MG63 (cell line): ENCODE results near the gene SH2D5. TPM values are rescaled to one million over a fixed set of nuclear protein-coding genes. Genes with fewer than 3 reads are reported as not detected.

Experiments
- DNase-seq: peaks from one replicate; pipeline ENCODE4 v3.0.0-alpha.2; 2020
- H3K27me3 ChIP-seq: fragments of 250-450 bp; sonication (Bioruptor Pico); 2 replicates; pipeline ENCODE4 v1.5.1; 2020; ENCODE audit warnings: mild to moderate bottlenecking, moderate library complexity
- H3K36me3 ChIP-seq: fragments of 250-450 bp; sonication (Bioruptor Pico); 2 replicates; pipeline ENCODE4 v1.5.1; 2020; ENCODE audit warnings: mild to moderate bottlenecking, moderate library complexity
- H3K4me3 ChIP-seq: fragments of 250-450 bp; sonication (Bioruptor Pico); 2 replicates; pipeline ENCODE4 v1.5.1; 2020; ENCODE audit warnings: mild to moderate bottlenecking, moderate library complexity
- H3K9me3 ChIP-seq: fragments of 250-450 bp; sonication (Bioruptor Pico); 2 replicates; pipeline ENCODE4 v1.5.1; 2020; ENCODE audit warnings: mild to moderate bottlenecking, moderate library complexity
- total RNA-seq: library from RNA; depleted of rRNA; stranded (reverse); fragments of >200 nt; shearing (Covaris generic); gene quantifications from 2 replicates; pipeline ENCODE4 v1.2.3, GENCODE V29; 2014; ENCODE audit warnings: low replicate concordance

SH2D5 gene
- total RNA-seq, 1 experiment from 2014 or later, result 2.4 TPM

DNA sequence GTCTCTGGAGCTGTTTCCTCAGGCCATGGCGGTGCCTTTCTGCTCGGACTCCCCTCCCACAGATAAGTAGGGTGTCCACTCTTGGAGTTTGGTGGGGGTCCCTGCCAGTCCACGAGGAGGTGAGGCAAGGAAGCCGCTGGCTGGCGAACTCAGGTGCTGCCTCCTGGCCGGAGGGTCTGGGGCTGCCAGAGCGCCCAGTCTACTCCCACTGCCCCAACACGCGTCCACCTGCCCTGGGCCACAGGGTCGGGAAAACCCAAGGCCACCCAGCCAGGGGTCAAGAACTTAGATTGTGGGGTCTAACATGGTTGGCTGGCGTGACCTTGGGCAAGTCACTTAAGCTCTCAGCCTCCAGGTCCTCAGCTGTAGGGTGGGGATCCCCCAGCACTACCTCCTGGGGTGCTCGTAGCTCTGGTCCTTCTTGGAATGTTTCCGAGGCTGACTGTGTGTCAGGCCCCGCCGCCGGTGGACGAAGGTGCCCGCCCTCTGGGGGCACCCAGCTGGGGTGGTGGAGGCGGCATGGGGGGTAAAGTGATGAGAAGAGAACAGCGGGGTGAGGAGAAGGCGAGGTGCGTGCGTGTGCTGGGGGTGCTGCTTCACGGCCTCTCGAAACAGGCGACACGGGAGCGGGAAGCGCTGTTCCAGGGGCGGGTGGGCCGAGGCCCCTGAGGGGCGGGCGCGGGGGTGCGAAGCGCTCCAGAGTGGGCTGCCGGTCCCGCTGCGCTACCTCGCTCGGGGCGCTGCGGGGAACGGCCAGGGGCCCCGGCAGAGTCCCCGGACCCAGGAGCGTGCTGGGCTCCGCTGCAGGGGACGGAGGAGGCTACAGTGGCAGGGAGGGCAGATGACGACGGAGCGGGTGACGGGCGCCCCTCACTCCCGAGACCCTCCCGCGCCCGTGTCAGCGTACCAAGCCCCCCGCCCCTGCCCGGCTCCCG, 1.2 kb downstream of the SH2D5 start:
- Histone ChIP-seq H3K27me3 (no peaks in the 10 kb centered on the region), H3K36me3 (peaks cover 4% of the 10 kb centered on the region; the same call in 1 of the 2 replicates), H3K9me3 (no peaks in the 10 kb centered on the region), H3K4me3 (peak overlapping the region; percentile 49; the same call in 1 of the 2 replicates)
- DNase-seq, result no peak

DNA sequence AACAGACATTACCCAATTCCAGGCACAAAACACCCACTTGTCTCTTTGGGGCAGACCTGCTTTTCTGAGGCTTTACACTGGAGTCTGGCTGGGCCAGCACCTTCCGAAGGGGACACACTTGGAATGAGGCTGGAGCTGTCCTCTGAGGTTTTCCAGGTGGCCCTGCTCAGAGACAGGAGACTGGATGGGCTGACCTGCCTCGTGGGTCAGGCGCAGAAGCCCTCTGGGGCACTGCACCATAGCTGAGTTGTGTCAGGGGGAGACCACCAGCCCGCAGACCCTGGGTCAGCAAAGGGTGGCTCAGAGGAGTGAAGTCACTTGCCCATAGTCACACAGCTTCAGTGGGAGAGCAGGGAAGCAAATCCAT, 1.8 kb downstream of the SH2D5 start:
- peaks cover 4% of the 10 kb centered on the region; the same call in 1 of the 2 replicates for H3K36me3 ChIP-seq
- no peak for DNase-seq
- no peaks in the 10 kb centered on the region for H3K27me3 ChIP-seq
- no peak overlapping the region for H3K4me3 ChIP-seq
- no peaks in the 10 kb centered on the region for H3K9me3 ChIP-seq

- Histone ChIP-seq H3K36me3 (no peaks in the 10 kb centered on the region; the same call in 1 of the 2 replicates), H3K9me3 (no peaks in the 10 kb centered on the region), H3K4me3 (no peak overlapping the region), H3K27me3 (no peaks in the 10 kb centered on the region)
- DNase-seq, result no peak
These were observed 2.4 kb downstream of the SH2D5 start for GRCh38 chr1:20729990-20730689.

GRCh38 chr1:20729155-20729931, 3.2 kb downstream of the SH2D5 start:
- Histone ChIP-seq H3K27me3 (no peaks in the 10 kb centered on the region), H3K36me3 (no peaks in the 10 kb centered on the region), H3K4me3 (no peak overlapping the region), H3K9me3 (no peaks in the 10 kb centered on the region)
- no peak for DNase-seq

GRCh38 chr1:20728371-20729154, 3.9 kb downstream of the SH2D5 start:
- no peaks in the 10 kb centered on the region for H3K36me3 ChIP-seq
- H3K4me3 ChIP-seq, result no peak overlapping the region
- no peak for DNase-seq
- no peaks in the 10 kb centered on the region for H3K27me3 ChIP-seq
- no peaks in the 10 kb centered on the region for H3K9me3 ChIP-seq

DNA sequence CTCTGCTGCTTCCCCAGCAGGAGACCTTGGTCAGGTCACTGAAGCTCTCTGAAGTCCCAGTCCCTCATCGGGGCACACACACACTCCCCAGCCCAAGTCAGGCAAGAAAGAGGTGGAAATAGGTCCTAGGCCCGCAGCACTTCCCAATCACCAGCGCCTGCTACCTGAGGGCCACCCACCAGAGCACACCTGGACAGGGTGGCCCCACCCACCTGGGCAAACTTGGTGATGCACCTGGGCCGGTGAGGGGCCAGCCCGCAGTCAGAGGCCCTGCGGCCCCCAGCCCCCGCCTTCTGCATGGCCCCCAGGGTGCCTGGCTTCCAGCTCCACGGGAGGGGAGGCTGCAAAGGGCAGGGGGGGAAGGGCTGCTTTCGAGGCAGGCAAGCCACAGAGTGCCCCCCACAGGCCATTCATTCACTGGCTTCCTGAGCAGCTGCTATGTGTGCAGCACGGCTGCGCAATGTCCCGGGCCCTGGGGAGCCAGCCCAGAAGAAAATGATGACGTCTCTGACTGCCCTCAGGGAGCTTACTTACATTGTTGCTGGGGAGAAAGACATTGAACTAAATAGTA, 4.7 kb downstream of the SH2D5 start:
- no peaks in the 10 kb centered on the region for H3K9me3 ChIP-seq
- H3K27me3 ChIP-seq, result no peaks in the 10 kb centered on the region
- no peak for DNase-seq
- H3K4me3 ChIP-seq, result no peak overlapping the region
- no peaks in the 10 kb centered on the region for H3K36me3 ChIP-seq

- DNase-seq, result no peak
- H3K36me3 ChIP-seq, result no peaks in the 10 kb centered on the region
- no peaks in the 10 kb centered on the region for H3K9me3 ChIP-seq
- no peak overlapping the region for H3K4me3 ChIP-seq
- H3K27me3 ChIP-seq, result no peaks in the 10 kb centered on the region
These were observed 5.4 kb downstream of the SH2D5 start for GRCh38 chr1:20726932-20727745.

DNA sequence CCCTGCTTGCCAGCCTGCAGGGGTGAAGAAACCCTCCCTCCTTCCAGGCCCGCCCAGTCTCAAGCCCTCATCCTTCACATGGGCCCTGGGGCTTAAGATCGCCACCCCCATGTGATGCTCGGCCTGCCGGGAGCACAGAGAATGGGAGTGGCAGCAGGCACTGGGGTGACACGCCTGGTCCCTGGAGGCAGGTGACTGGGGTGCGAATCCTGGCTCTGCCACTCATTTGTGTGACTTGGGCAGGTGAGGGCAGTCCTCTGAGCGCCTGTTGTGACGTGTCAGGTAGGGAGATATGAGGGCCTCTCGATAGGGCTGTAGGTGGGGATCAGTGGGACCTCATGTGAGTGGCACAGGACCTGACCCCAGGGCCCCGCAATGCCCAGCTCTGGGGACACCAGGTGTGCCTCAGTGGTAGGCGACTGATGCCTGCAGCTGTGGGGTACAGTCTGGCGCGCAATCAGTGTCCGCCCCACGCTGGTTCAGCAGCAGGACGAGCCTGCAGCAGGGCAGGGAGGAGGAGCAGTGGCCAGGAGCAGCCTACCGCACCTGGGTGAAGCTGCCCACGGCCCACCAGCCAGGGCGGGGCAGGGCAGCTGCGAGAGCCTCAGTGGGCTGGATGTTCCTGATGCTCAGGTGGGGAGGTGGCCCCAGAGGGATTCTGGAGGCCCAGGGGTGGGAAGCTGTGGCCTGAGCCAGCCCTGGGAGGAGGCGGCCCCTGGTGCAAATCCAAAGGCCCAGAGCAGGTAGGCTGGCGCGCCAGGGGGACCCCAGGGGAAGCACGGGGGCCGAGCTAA, 6.2 kb downstream of the SH2D5 start:
- H3K9me3 ChIP-seq, result no peaks in the 10 kb centered on the region
- H3K4me3 ChIP-seq, result no peak overlapping the region
- H3K36me3 ChIP-seq, result no peaks in the 10 kb centered on the region
- no peak for DNase-seq
- H3K27me3 ChIP-seq, result no peaks in the 10 kb centered on the region

DNA sequence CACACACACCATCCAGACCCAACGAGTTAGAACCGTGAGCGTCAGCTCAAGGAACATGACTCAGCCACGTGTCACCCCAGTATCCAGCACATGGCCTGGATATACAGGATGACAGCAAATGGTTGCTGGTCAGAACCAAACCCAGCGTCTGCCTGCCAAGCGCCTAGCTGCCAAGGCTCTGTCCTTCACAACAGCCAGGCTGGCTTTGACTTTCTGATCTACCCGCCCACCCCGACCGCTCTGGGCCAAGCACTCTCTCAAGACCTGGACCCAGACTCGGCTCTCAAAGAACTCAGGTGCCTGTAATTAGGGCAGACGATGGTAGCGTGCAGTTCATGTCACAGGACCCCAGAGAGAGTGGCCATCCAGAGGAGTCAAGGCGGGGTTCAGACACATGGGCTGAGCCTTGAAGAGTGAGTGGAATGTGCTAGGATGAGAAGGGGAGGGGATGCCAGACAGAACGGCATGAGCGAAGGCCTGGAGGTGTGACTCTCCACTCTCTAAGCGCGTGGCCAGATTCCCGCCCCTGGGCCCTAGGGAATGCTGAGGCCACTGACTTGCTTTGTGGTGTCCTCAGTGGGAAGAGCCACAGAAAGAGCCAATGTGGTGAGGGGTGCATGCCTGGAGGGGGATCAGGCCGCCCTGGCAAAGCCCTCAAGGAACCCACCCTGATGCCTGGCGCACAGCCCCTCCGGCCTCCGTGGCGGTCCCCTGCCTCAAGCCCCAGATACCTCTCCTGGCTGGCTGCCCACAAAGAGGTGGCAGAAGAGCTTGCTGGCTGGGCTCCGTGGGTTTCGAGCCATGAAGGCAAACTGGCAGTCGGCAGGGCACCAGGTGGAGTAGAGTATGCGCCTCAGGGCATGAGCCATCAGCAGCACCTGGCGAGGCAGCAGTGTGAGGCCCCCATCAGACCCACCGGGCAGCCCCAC, 7.0 kb downstream of the SH2D5 start:
- Histone ChIP-seq H3K9me3 (no peaks in the 10 kb centered on the region), H3K36me3 (no peaks in the 10 kb centered on the region), H3K27me3 (no peaks in the 10 kb centered on the region), H3K4me3 (no peak overlapping the region)
- DNase-seq, result peak; percentile 74

- no peak for DNase-seq
- no peaks in the 10 kb centered on the region for H3K27me3 ChIP-seq
These were observed 7.9 kb downstream of the SH2D5 start for GRCh38 chr1:20724364-20725188.

DNA sequence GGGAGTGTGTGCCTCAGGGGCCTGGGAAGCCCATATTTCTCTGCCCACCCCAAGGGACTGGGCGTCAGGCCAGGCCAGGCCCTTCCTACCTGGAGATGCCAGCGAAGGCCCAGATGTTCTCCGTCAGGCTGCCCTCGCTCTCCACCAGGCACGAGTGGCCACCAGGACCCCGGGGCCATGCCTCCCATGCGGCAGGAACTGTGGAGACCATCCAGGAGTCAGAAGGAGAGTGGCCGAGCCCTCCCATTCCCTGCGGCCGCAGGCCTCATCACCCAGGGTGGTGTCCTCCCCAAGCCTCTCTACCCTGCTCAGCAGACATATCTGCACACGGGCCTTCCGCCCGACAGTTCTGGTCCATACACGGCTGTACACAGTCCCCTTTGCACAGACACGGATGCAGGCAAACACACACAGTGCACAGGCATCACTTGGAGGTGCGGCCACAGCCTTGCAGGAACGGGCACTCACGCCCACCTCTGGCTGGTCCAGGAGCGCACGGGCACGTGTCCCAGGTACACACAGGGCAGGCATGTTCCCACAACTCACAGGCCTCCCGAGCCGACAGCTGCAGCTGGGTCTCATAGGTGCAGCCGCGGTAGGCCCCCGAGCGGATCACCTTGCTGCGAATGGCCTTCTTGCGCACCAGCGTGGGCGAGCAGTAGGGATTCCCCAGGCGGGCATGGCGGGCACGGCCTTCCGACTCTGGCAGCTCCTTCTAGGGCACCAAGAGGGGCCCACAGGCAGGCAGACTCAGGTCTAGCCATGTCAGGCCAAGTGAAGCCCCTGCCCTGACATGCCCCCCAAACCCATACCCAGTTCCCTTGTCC, 8.8 kb downstream of the SH2D5 start:
- no peak for DNase-seq
- H3K4me3 ChIP-seq, result no peak overlapping the region
- H3K9me3 ChIP-seq, result no peaks in the 10 kb centered on the region
- H3K36me3 ChIP-seq, result no peaks in the 10 kb centered on the region
- no peaks in the 10 kb centered on the region for H3K27me3 ChIP-seq

More at GRCh38 chr1:20724364-20725188, 7.9 kb downstream of the SH2D5 start:
- Histone ChIP-seq H3K9me3 (no peaks in the 10 kb centered on the region), H3K36me3 (no peaks in the 10 kb centered on the region), H3K4me3 (no peak overlapping the region)

DNA sequence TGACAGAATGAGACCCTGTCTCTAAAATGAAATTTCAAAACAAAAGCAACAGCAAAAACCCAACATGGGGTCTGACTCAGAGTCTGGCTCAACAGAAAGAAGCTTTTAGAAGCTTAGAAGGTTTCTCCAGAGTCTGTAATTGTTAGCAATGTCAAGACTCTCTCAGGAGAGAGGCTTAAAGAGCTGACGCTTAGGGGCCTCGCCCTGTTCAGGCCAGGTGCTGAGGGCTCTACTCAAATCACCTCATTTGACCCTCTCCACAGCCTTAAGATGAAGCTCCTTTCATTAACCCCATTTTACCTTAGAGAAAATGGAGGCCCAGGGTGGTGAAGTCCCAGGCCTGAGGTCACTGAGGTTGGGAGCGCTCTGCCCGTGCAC, 9.4 kb downstream of the SH2D5 start:
- no peaks in the 10 kb centered on the region for H3K9me3 ChIP-seq
- H3K36me3 ChIP-seq, result no peaks in the 10 kb centered on the region
- no peak for DNase-seq
- no peak overlapping the region for H3K4me3 ChIP-seq
- H3K27me3 ChIP-seq, result no peaks in the 10 kb centered on the region
